SK-N-MC (cell line): ENCODE results near the gene DYNLT4.

Experiments used
- EZH2 ChIP-seq: fragments of 200-600 bp; sonication (generic); IDR thresholded peaks from one replicate; pipeline ENCODE4 v1.6.1; 2017; ENCODE audit warnings: antibody characterized with exemption
- POLR2AphosphoS5 ChIP-seq: IDR thresholded peaks from 2 replicates; pipeline ENCODE4 v1.6.1; 2012; ENCODE audit warnings: mild to moderate bottlenecking, low read depth, low read length, borderline replicate concordance

DNA sequence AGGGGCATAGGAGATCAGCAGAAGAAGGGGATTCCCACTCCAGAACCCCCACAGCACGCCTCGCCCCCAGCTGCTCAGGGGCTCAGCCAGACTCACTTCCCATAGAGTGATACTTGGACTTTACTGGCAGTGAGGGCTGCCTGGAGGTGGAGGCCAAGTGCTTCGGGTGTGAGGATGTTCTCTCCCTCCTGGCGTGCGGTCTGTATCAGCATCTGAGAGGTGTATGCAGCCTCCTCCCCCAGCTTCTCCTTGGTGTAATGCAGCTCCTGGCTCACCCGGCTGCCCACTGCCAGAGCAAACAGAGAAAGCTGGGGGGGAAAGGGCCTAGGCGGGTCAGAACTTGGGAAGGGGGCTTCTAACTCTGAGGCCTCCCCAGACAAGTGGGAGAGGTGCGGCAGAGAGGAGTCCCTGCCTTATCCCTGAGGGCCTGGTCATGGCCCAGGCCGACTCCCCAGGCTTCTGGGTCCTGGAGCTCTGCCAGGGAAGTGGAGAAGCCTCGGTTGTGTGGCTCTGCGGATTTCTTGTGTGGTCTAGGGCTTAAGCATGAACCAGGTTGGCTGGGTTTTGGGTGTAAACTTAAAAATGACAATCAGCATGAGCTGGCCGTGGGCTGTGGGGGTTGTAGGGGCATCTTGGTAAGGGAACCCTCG, 25.0 kb upstream of the DYNLT4 start:
- TF ChIP-seq POLR2AphosphoS5 = no peak
- no peak for TF ChIP-seq EZH2
